Hepatocyte (in vitro differentiated cells): Measurements from ENCODE around the gene INSL3. TPM values are rescaled to one million over a fixed set of nuclear protein-coding genes. Genes with fewer than 3 reads are reported as not detected.
A peak's percentile ranks its signal among the peaks of the same experiment; 100 is the strongest.

ENCODE experiments used
- DNase-seq: peaks from one replicate; pipeline ENCODE4 v3.0.0-alpha.2; 2016; ENCODE audit warnings: low spot score
- H2AFZ ChIP-seq: fragments of 200-600 bp; sonication (generic); 2 replicates; pipeline ENCODE4 v1.6.0; 2016; ENCODE audit warnings: antibody characterized with exemption, mild to moderate bottlenecking
- H3K27ac ChIP-seq: fragments of 200-600 bp; sonication (generic); 2 replicates; pipeline ENCODE4 v1.5.1; 2016; ENCODE audit warnings: mild to moderate bottlenecking
- H3K27me3 ChIP-seq: fragments of 200-600 bp; sonication (generic); 2 replicates; pipeline ENCODE4 v1.6.1; 2016
- H3K36me3 ChIP-seq: fragments of 200-600 bp; sonication (generic); replicated peaks from 2 replicates; pipeline ENCODE4 v1.5.1; 2016; ENCODE audit warnings: low read depth; ENCODE audit not compliant: insufficient read depth
- H3K4me1 ChIP-seq: fragments of 200-600 bp; sonication (generic); 2 replicates; pipeline ENCODE4 v1.5.1; 2016; ENCODE audit warnings: mild to moderate bottlenecking, moderate library complexity; ENCODE audit not compliant: insufficient read depth
- H3K4me2 ChIP-seq: fragments of 200-600 bp; sonication (generic); 2 replicates; pipeline ENCODE4 v1.6.0; 2016
- H3K4me3 ChIP-seq: fragments of 200-600 bp; sonication (generic); 2 replicates; pipeline ENCODE4 v1.5.1; 2016; ENCODE audit warnings: mild to moderate bottlenecking
- H3K79me2 ChIP-seq: fragments of 200-600 bp; sonication (generic); 2 replicates; pipeline ENCODE4 v1.6.0; 2017; ENCODE audit warnings: mild to moderate bottlenecking
- H3K9me2 ChIP-seq: fragments of 200-600 bp; sonication (generic); replicated peaks from 2 replicates; pipeline ENCODE4 v1.6.0; 2017; ENCODE audit warnings: mild to moderate bottlenecking; ENCODE audit not compliant: insufficient read depth
- H3K9me3 ChIP-seq: fragments of 200-600 bp; sonication (generic); 2 replicates; pipeline ENCODE4 v1.5.1; 2016; ENCODE audit warnings: low read depth, mild to moderate bottlenecking
- H4K20me1 ChIP-seq: fragments of 200-600 bp; sonication (generic); 2 replicates; pipeline ENCODE4 v1.6.0; 2016; ENCODE audit warnings: mild to moderate bottlenecking; ENCODE audit not compliant: insufficient read depth, poor library complexity, severe bottlenecking
- CTCF ChIP-seq: fragments of 200-600 bp; sonication (generic); IDR thresholded peaks from 2 replicates; pipeline ENCODE4 v1.5.1; 2016; ENCODE audit warnings: antibody characterized with exemption, mild to moderate bottlenecking; ENCODE audit not compliant: poor library complexity
- EZH2 ChIP-seq: fragments of 200-600 bp; sonication (generic); IDR thresholded peaks from 2 replicates; pipeline ENCODE4 v1.6.1; 2016; ENCODE audit warnings: antibody characterized with exemption, mild to moderate bottlenecking, borderline replicate concordance
- EZH2phosphoT487 ChIP-seq: fragments of 200-600 bp; sonication (generic); IDR thresholded peaks from one replicate; pipeline ENCODE4 v1.6.1; 2018; ENCODE audit warnings: antibody characterized with exemption, mild to moderate bottlenecking, low read depth, moderate library complexity; ENCODE audit not compliant: unreplicated experiment, severe bottlenecking
- whole genome bisulfite sequencing: methylation state at CpG from one replicate; pipeline ENCODE4 v1.1.6; 2016; ENCODE audit warnings: low lambda C conversion rate; ENCODE audit errors: missing lambda C conversion rate; 5-methylcytosine and 5-hydroxymethylcytosine counted together
- polyA plus RNA-seq: library from polyadenylated mRNA; unstranded; fragments of >200 nt; fragmentation: Nextera tagmentation; extraction: Ambion mirVana; gene quantifications from 2 replicates; pipeline ENCODE4 v1.2.1, GENCODE V29; 2016
- total RNA-seq: library from RNA; depleted of rRNA; stranded (reverse); fragments of >200 nt; gene quantifications from 2 replicates; pipeline ENCODE4 v1.2.3, GENCODE V29; 2014

INSL3 gene
- total and polyA plus RNA-seq, 2 experiments from 2014 or later = 0.21 TPM; not detected in 1

GRCh38 chr19:17860993-17861360 lies 39.7 kb upstream of the INSL3 start:
- H3K4me3 ChIP-seq = peak overlapping the region; percentile 45
- no peak for DNase-seq
- H3K36me3 ChIP-seq = no peaks in the 10 kb centered on the region
- H4K20me1 ChIP-seq = peaks cover 42% of the 10 kb centered on the region
- peaks cover 28% of the 10 kb centered on the region for H3K79me2 ChIP-seq
- no peaks in the 10 kb centered on the region for H3K9me2 ChIP-seq
- H3K27ac ChIP-seq = peak overlapping the region; percentile 62
- H2AFZ ChIP-seq = no peak overlapping the region
- 43% methylated on average over 7 of the region's 7 CpGs for WGBS
- TF ChIP-seq CTCF (no peak), EZH2phosphoT487 (no peak), EZH2 (no peak)
- H3K27me3 ChIP-seq = no peaks in the 10 kb centered on the region
- H3K4me2 ChIP-seq = peak overlapping the region; percentile 99
- peaks cover 10% of the 10 kb centered on the region for H3K4me1 ChIP-seq
- H3K9me3 ChIP-seq = no peaks in the 10 kb centered on the region

- WGBS = 3% methylated on average over 22 of the region's 22 CpGs
These were observed 39.1 kb upstream of the INSL3 start for GRCh38 chr19:17860331-17860992.

GRCh38 chr19:17859533-17860330 lies 38.4 kb upstream of the INSL3 start, which contains the start of gene RPL18A:
TSS of gene RPL18A (plus strand) at chr19:17859910. CDS start at chr19:17859957, 47 bp downstream.
- Histone ChIP-seq H4K20me1 (peaks cover 39% of the 10 kb centered on the region), H3K9me2 (no peaks in the 10 kb centered on the region), H3K4me3 (peak within 1 kb of the TSS; percentile 45), H3K4me1 (peaks cover 10% of the 10 kb centered on the region), H3K4me2 (peak within 1 kb of the TSS; percentile 99), H3K27me3 (no peaks in the 10 kb centered on the region), H3K27ac (peak within 1 kb of the TSS; percentile 62), H3K36me3 (no peaks in the 10 kb centered on the region), H2AFZ (peak within 1 kb of the TSS; percentile 60), H3K9me3 (no peaks in the 10 kb centered on the region), H3K79me2 (peaks cover 28% of the 10 kb centered on the region)
- WGBS = under 1% methylated on average over 79 of the region's 80 CpGs
- DNase-seq = peak; percentile 99
- peak; percentile 85 for TF ChIP-seq CTCF
- TF ChIP-seq EZH2 = no peak

More at GRCh38 chr19:17860331-17860992, 39.1 kb upstream of the INSL3 start:
- no peaks in the 10 kb centered on the region for H3K9me3 ChIP-seq
- no peak for DNase-seq
- peaks cover 42% of the 10 kb centered on the region for H4K20me1 ChIP-seq
- TF ChIP-seq EZH2 (no peak), CTCF (no peak), EZH2phosphoT487 (no peak)
- no peak overlapping the region for H2AFZ ChIP-seq
- peak overlapping the region; percentile 99 for H3K4me2 ChIP-seq
- H3K9me2 ChIP-seq = no peaks in the 10 kb centered on the region
- no peaks in the 10 kb centered on the region for H3K27me3 ChIP-seq
- H3K27ac ChIP-seq = peak overlapping the region; percentile 62
- peaks cover 28% of the 10 kb centered on the region for H3K79me2 ChIP-seq
- no peaks in the 10 kb centered on the region for H3K36me3 ChIP-seq
- peaks cover 10% of the 10 kb centered on the region for H3K4me1 ChIP-seq
- H3K4me3 ChIP-seq = peak overlapping the region; percentile 45
